Fibroblast of skin of right biceps (primary cell): ENCODE measurements around the gene NDST1.

Source experiments
- DNase-seq: peaks from one replicate; pipeline ENCODE4 v3.0.0-alpha.2; 2013

The NDST1 gene

GRCh38 chr5:150590979-150591695 lies 83.2 kb downstream of the NDST1 start:
- peak; percentile 50 for DNase-seq

GRCh38 chr5:150593593-150593992 lies 85.7 kb downstream of the NDST1 start:
- no peak for DNase-seq

GRCh38 chr5:150593996-150594395 lies 86.1 kb downstream of the NDST1 start:
- no peak for DNase-seq

- peak; percentile 86 for DNase-seq
These were observed 87.6 kb downstream of the NDST1 start for GRCh38 chr5:150595466-150596031.

GRCh38 chr5:150596313-150596712 lies 88.4 kb downstream of the NDST1 start:
- peak; percentile 66 for DNase-seq

- DNase-seq = no peak
These were observed 88.9 kb downstream of the NDST1 start for GRCh38 chr5:150596826-150597225.

- no peak for DNase-seq
These were observed 90.1 kb downstream of the NDST1 start for GRCh38 chr5:150598006-150598405.

GRCh38 chr5:150598821-150599273 lies 90.9 kb downstream of the NDST1 start:
- no peak for DNase-seq

GRCh38 chr5:150599281-150599680 lies 91.3 kb downstream of the NDST1 start:
- no peak for DNase-seq

- peak; percentile 82 for DNase-seq
These were observed 92.1 kb downstream of the NDST1 start for GRCh38 chr5:150599917-150600511.

- DNase-seq = peak; percentile 44
These were observed 92.9 kb downstream of the NDST1 start for GRCh38 chr5:150600616-150601490.

GRCh38 chr5:150601491-150602345 lies 93.8 kb downstream of the NDST1 start:
- no peak for DNase-seq

GRCh38 chr5:150603052-150603451 lies 95.1 kb downstream of the NDST1 start:
- no peak for DNase-seq

GRCh38 chr5:150603491-150603890 lies 95.6 kb downstream of the NDST1 start:
- DNase-seq = no peak

GRCh38 chr5:150604010-150604409 lies 96.1 kb downstream of the NDST1 start:
- no peak for DNase-seq

- DNase-seq = no peak
These were observed 97.0 kb downstream of the NDST1 start for GRCh38 chr5:150604894-150605440.

GRCh38 chr5:150605546-150605945 lies 97.6 kb downstream of the NDST1 start:
- no peak for DNase-seq

- no peak for DNase-seq
These were observed 98.5 kb downstream of the NDST1 start for GRCh38 chr5:150606476-150606875.

- no peak for DNase-seq
These were observed 99.2 kb downstream of the NDST1 start for GRCh38 chr5:150607105-150607504.
